SU-DHL-6 (cell line): ENCODE data around the gene JPH3.

Experiments
- H2AFZ ChIP-seq: fragments of 200-600 bp; sonication (generic); 2 replicates; pipeline ENCODE4 v1.6.1; 2014; ENCODE audit warnings: low read depth, mild to moderate bottlenecking, moderate library complexity, mixed read lengths, antibody characterized with exemption, low read length; ENCODE audit not compliant: severe bottlenecking
- H3F3A ChIP-seq: fragments of 200-600 bp; shearing (Covaris generic); 2 replicates; pipeline ENCODE4 v1.6.0; 2016; ENCODE audit warnings: antibody characterized with exemption, mild to moderate bottlenecking; ENCODE audit not compliant: insufficient read depth
- H3K27ac ChIP-seq: fragments of 200-600 bp; sonication (generic); 2 replicates; pipeline ENCODE4 v1.5.1; 2016; ENCODE audit warnings: low read depth, mild to moderate bottlenecking, low read length, moderate library complexity, mixed read lengths
- H3K27me3 ChIP-seq: fragments of 200-600 bp; sonication (generic), shearing (Covaris generic); 2 replicates; pipeline ENCODE4 v1.6.0; 2014; ENCODE audit warnings: mild to moderate bottlenecking, low read length
- H3K36me3 ChIP-seq: fragments of 200-600 bp; sonication (generic); 2 replicates; pipeline ENCODE4 v1.6.1; 2014; ENCODE audit warnings: mild to moderate bottlenecking, low read length, mixed read lengths
- H3K4me2 ChIP-seq: fragments of 300-600, 200-600 bp; shearing (Covaris generic), sonication (generic); 2 replicates; pipeline ENCODE4 v1.6.0; 2014; ENCODE audit warnings: low read length, low read depth, mild to moderate bottlenecking; ENCODE audit not compliant: poor library complexity, severe bottlenecking
- H3K4me3 ChIP-seq: fragments of 200-600 bp; sonication (generic); 2 replicates; pipeline ENCODE4 v1.5.1; 2014; ENCODE audit warnings: antibody characterized with exemption, low read length, mild to moderate bottlenecking, mixed read lengths; ENCODE audit not compliant: insufficient read depth, poor library complexity, severe bottlenecking
- H3K79me2 ChIP-seq: fragments of 200-600 bp; sonication (generic); 2 replicates; pipeline ENCODE4 v1.6.1; 2014; ENCODE audit warnings: mild to moderate bottlenecking, low read length, moderate library complexity; ENCODE audit not compliant: insufficient read depth
- H3K9ac ChIP-seq: fragments of 200-600 bp; sonication (generic); 2 replicates; pipeline ENCODE4 v1.7.0; 2014; ENCODE audit warnings: mild to moderate bottlenecking, low read length
- H3K9me2 ChIP-seq: fragments of 200-600 bp; sonication (generic); replicated peaks from 2 replicates; pipeline ENCODE4 v1.6.1; 2014; ENCODE audit warnings: low read length; ENCODE audit not compliant: insufficient read depth
- H3K9me3 ChIP-seq: fragments of 200-600 bp; sonication (generic); 2 replicates; pipeline ENCODE4 v1.6.1; 2014; ENCODE audit warnings: low read length, mixed read lengths; ENCODE audit not compliant: insufficient read depth
- H4K20me1 ChIP-seq: fragments of 200-600 bp; sonication (generic); 2 replicates; pipeline ENCODE4 v1.6.1; 2014; ENCODE audit warnings: low read depth, mild to moderate bottlenecking, antibody characterized with exemption, low read length, moderate library complexity, mixed read lengths
- CTCF ChIP-seq: fragments of 200-600 bp; sonication (generic); IDR thresholded peaks from one replicate; pipeline ENCODE4 v1.5.1; 2017; ENCODE audit warnings: antibody characterized with exemption, mild to moderate bottlenecking, low read length, moderate library complexity; ENCODE audit not compliant: insufficient read depth, poor library complexity, severe bottlenecking
- EZH2phosphoT487 ChIP-seq: fragments of 200-600 bp; sonication (generic), shearing (Covaris generic); conservative IDR thresholded peaks from 2 replicates; pipeline ENCODE4 v1.6.1; 2018; ENCODE audit warnings: mild to moderate bottlenecking, antibody characterized with exemption, low read length, moderate library complexity, mixed read lengths

Gene JPH3

GRCh38 chr16:87689956-87690465 is 87.7 kb downstream of the JPH3 start:
- Histone ChIP-seq H3F3A (no peaks in the 10 kb centered on the region), H3K27ac (no peak overlapping the region), H4K20me1 (no peaks in the 10 kb centered on the region), H3K79me2 (no peaks in the 10 kb centered on the region), H3K9ac (no peak overlapping the region), H3K9me2 (no peaks in the 10 kb centered on the region), H3K9me3 (no peaks in the 10 kb centered on the region), H2AFZ (no peak overlapping the region), H3K36me3 (no peaks in the 10 kb centered on the region), H3K4me3 (no peak overlapping the region), H3K4me2 (no peak overlapping the region), H3K27me3 (no peaks in the 10 kb centered on the region)
- TF ChIP-seq EZH2phosphoT487 (no peak), CTCF (no peak)

GRCh38 chr16:87690911-87691685 is 88.8 kb downstream of the JPH3 start:
- Histone ChIP-seq H3K79me2 (no peaks in the 10 kb centered on the region), H4K20me1 (no peaks in the 10 kb centered on the region), H3K4me2 (no peak overlapping the region), H3K27ac (no peak overlapping the region), H2AFZ (no peak overlapping the region), H3K9me2 (no peaks in the 10 kb centered on the region), H3K9me3 (no peaks in the 10 kb centered on the region), H3K27me3 (no peaks in the 10 kb centered on the region), H3F3A (no peaks in the 10 kb centered on the region), H3K36me3 (no peaks in the 10 kb centered on the region), H3K4me3 (no peak overlapping the region), H3K9ac (no peak overlapping the region)
- TF ChIP-seq EZH2phosphoT487 (no peak), CTCF (no peak)

DNA sequence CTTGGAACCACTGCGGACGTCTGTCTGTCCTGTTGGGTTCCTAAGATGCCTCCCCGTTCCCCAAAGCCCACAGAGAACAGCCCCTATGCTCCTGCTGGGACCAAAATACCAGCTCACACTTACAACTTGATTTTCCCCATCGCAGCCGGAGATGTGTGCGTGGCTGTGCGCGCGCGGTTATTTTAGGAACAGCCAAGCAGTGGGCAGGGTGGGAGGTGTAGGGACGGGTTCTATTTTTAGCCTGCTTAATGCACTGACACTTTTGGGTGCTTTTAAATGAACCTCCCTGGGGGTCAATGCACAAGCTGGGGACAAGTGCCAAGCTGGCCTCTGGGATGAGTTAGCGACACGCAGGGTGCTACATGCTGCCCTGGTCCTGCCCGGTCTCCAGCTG is 89.4 kb downstream of the JPH3 start:
- Histone ChIP-seq H3K4me3 (no peak overlapping the region), H3K79me2 (no peaks in the 10 kb centered on the region), H3K27me3 (no peaks in the 10 kb centered on the region), H3K36me3 (no peaks in the 10 kb centered on the region), H3F3A (no peaks in the 10 kb centered on the region), H4K20me1 (no peaks in the 10 kb centered on the region), H3K4me2 (no peak overlapping the region), H2AFZ (no peak overlapping the region), H3K9me2 (no peaks in the 10 kb centered on the region), H3K27ac (no peak overlapping the region), H3K9me3 (no peaks in the 10 kb centered on the region), H3K9ac (no peak overlapping the region)
- TF ChIP-seq EZH2phosphoT487: no peak
- no peak for TF ChIP-seq CTCF
